H9 (cell line): ENCODE data around the gene ZRANB3. TPM values are rescaled to one million over a fixed set of nuclear protein-coding genes. Genes with fewer than 3 reads are reported as not detected.

ENCODE experiments used
- DNase-seq: peaks from one replicate; pipeline ENCODE4 v3.0.0-alpha.2; 2017
- H2AFZ ChIP-seq: one replicate; pipeline ENCODE4 v1.6.1; 2013; ENCODE audit warnings: mild to moderate bottlenecking, low read length, control low read depth, moderate library complexity
- H2AK5ac ChIP-seq: 2 replicates; pipeline ENCODE4 v1.6.1; 2013; ENCODE audit warnings: low read length, control low read depth, mixed read lengths; ENCODE audit not compliant: insufficient read length
- H2BK120ac ChIP-seq: one replicate; pipeline ENCODE4 v1.6.1; 2013; ENCODE audit warnings: low read depth, mild to moderate bottlenecking, low read length, control low read depth, inconsistent platforms; ENCODE audit not compliant: poor library complexity, severe bottlenecking
- H2BK12ac ChIP-seq: 2 replicates; pipeline ENCODE4 v1.6.1; 2013; ENCODE audit warnings: low read length, control low read depth, mixed read lengths, low read depth; ENCODE audit not compliant: insufficient read length
- H2BK15ac ChIP-seq: 2 replicates; pipeline ENCODE4 v1.6.1; 2013; ENCODE audit warnings: low read depth, low read length, control low read depth
- H2BK20ac ChIP-seq: one replicate; pipeline ENCODE4 v1.6.1; 2013; ENCODE audit warnings: low read depth, mild to moderate bottlenecking, low read length, control low read depth, inconsistent platforms; ENCODE audit not compliant: poor library complexity, severe bottlenecking
- H2BK5ac ChIP-seq: 2 replicates; pipeline ENCODE4 v1.6.1; 2013; ENCODE audit warnings: low read length, control low read depth, mixed read lengths; ENCODE audit not compliant: insufficient read length
- H3K14ac ChIP-seq: 2 replicates; pipeline ENCODE4 v1.6.1; 2013; ENCODE audit warnings: low read length, control low read depth; ENCODE audit not compliant: insufficient read depth
- H3K18ac ChIP-seq: 2 replicates; pipeline ENCODE4 v1.6.1; 2013; ENCODE audit warnings: low read depth, mild to moderate bottlenecking, mixed read lengths, low read length, control low read depth; ENCODE audit not compliant: insufficient read length
- H3K23ac ChIP-seq: 2 replicates; pipeline ENCODE4 v1.6.1; 2013; ENCODE audit warnings: low read length, control low read depth, mixed read lengths, low read depth; ENCODE audit not compliant: insufficient read length
- H3K23me2 ChIP-seq: 2 replicates; pipeline ENCODE4 v1.6.1; 2013; ENCODE audit warnings: low read depth, mild to moderate bottlenecking, mixed read lengths, low read length, control low read depth; ENCODE audit not compliant: insufficient read length, poor library complexity, severe bottlenecking
- H3K27ac ChIP-seq: 2 replicates; pipeline ENCODE4 v1.5.1; 2013; ENCODE audit warnings: low read length, control low read depth, mixed read lengths, low read depth; ENCODE audit not compliant: insufficient read length
- H3K27me3 ChIP-seq: 2 replicates; pipeline ENCODE4 v1.6.1; 2013; ENCODE audit warnings: low read length, control low read depth, inconsistent platforms; ENCODE audit not compliant: insufficient read depth
- H3K4ac ChIP-seq: 2 replicates; pipeline ENCODE4 v1.6.1; 2013; ENCODE audit warnings: low read depth, mild to moderate bottlenecking, control low read depth, inconsistent platforms, low read length, moderate library complexity
- H3K4me1 ChIP-seq: 2 replicates; pipeline ENCODE4 v1.6.1; 2013; ENCODE audit warnings: low read length, control low read depth, inconsistent platforms; ENCODE audit not compliant: insufficient read depth
- H3K4me2 ChIP-seq: 2 replicates; pipeline ENCODE4 v1.6.1; 2013; ENCODE audit warnings: low read length, control low read depth, mixed read lengths; ENCODE audit not compliant: insufficient read length, insufficient read depth
- H3K56ac ChIP-seq: 2 replicates; pipeline ENCODE4 v1.6.1; 2013; ENCODE audit warnings: low read depth, mild to moderate bottlenecking, mixed read lengths, low read length, control low read depth; ENCODE audit not compliant: insufficient read length
- H3K79me1 ChIP-seq: 2 replicates; pipeline ENCODE4 v1.6.1; 2013; ENCODE audit warnings: low read depth, mild to moderate bottlenecking, moderate library complexity, low read length, control low read depth, inconsistent platforms; ENCODE audit not compliant: insufficient read depth, poor library complexity, severe bottlenecking
- H3K79me2 ChIP-seq: 2 replicates; pipeline ENCODE4 v1.6.1; 2013; ENCODE audit warnings: low read length, control low read depth, inconsistent platforms; ENCODE audit not compliant: insufficient read depth
- H3K9ac ChIP-seq: 2 replicates; pipeline ENCODE4 v1.6.1; 2013; ENCODE audit warnings: low read length, control low read depth, mixed read lengths; ENCODE audit not compliant: insufficient read length; ENCODE audit errors: extremely low read depth
- H3K9me3 ChIP-seq: one replicate; pipeline ENCODE4 v1.6.1; 2013; ENCODE audit warnings: low read depth, low read length, inconsistent platforms; ENCODE audit not compliant: control insufficient read depth
- H3T11ph ChIP-seq: one replicate; pipeline ENCODE4 v1.6.1; 2013; ENCODE audit warnings: mild to moderate bottlenecking, low read length, control low read depth, inconsistent platforms
- H4K20me1 ChIP-seq: one replicate; pipeline ENCODE4 v1.6.1; 2013; ENCODE audit not compliant: control insufficient read depth, insufficient read length, insufficient read depth
- H4K5ac ChIP-seq: 2 replicates; pipeline ENCODE4 v1.6.1; 2013; ENCODE audit warnings: low read depth, mild to moderate bottlenecking, mixed read lengths, low read length, control low read depth; ENCODE audit not compliant: insufficient read length
- H4K8ac ChIP-seq: replicated peaks from 2 replicates; pipeline ENCODE4 v1.6.1; 2013; ENCODE audit warnings: low read length, control low read depth, mixed read lengths, low read depth; ENCODE audit not compliant: insufficient read length
- H4K91ac ChIP-seq: 2 replicates; pipeline ENCODE4 v1.6.1; 2013; ENCODE audit warnings: low read depth, mild to moderate bottlenecking, moderate library complexity, mixed read lengths, low read length, control low read depth; ENCODE audit not compliant: insufficient read length
- H3K27ac Mint-ChIP-seq, 3 experiments: 2 replicates in 2 of 3; 3 replicates in 1 of 3; pipeline ENCODE4 v1.8.0; 2020 to 2021; ENCODE audit warnings: mixed read lengths in 3 of 3, mild to moderate bottlenecking in 1 of 3, moderate library complexity in 1 of 3
- H3K27me3 Mint-ChIP-seq: 2 replicates; pipeline ENCODE4 v1.8.0; 2021; ENCODE audit warnings: low read depth, mild to moderate bottlenecking, moderate library complexity, mixed read lengths
- H3K36me3 Mint-ChIP-seq, 3 experiments: 2 replicates in 2 of 3; 3 replicates in 1 of 3; pipeline ENCODE4 v1.8.0; 2020 to 2021; ENCODE audit warnings: low read depth in 3 of 3, mixed read lengths in 3 of 3; ENCODE audit not compliant: insufficient read depth in 1 of 3
- H3K4me1 Mint-ChIP-seq, 2 experiments: 2 replicates each; pipeline ENCODE4 v1.8.0; 2020; ENCODE audit warnings: mixed read lengths in 2 of 2
- H3K4me3 Mint-ChIP-seq, 2 experiments: 2 replicates in 1 of 2; 3 replicates in 1 of 2; pipeline ENCODE4 v1.8.0; 2020 to 2021; ENCODE audit warnings: mild to moderate bottlenecking in 2 of 2, mixed read lengths in 2 of 2, moderate library complexity in 1 of 2
- H3K9me3 Mint-ChIP-seq, 2 experiments: 2 replicates in 1 of 2; 3 replicates in 1 of 2; pipeline ENCODE4 v1.8.0; 2020; ENCODE audit warnings: mild to moderate bottlenecking in 2 of 2, mixed read lengths in 2 of 2, moderate library complexity in 1 of 2
- WGBS: extraction: QIAGEN DNeasy Blood & Tissue Kit; methylation state at CpG from one replicate; pipeline ENCODE4 v1.1.7; 2013; ENCODE audit warnings: missing lambda C conversion rate, low lambda C conversion rate, mixed read lengths; ENCODE audit not compliant: insufficient read length; ENCODE audit errors: extremely low coverage; 5-methylcytosine and 5-hydroxymethylcytosine counted together
- total RNA-seq: library from RNA; stranded (reverse); gene quantifications from 2 replicates; pipeline ENCODE4 v1.2.1, GENCODE V29; 2021
- TF ChIP-seq, protein P1 (sequence below): fragments of 200-600 bp; sonication (generic); conservative IDR thresholded peaks from 3 replicates; pipeline ENCODE4 v1.8.0; 2021; ENCODE audit warnings: antibody characterized with exemption, mild to moderate bottlenecking

ZRANB3 gene
- total RNA-seq, 1 experiment from 2014 or later, result 16.7 TPM

DNA sequence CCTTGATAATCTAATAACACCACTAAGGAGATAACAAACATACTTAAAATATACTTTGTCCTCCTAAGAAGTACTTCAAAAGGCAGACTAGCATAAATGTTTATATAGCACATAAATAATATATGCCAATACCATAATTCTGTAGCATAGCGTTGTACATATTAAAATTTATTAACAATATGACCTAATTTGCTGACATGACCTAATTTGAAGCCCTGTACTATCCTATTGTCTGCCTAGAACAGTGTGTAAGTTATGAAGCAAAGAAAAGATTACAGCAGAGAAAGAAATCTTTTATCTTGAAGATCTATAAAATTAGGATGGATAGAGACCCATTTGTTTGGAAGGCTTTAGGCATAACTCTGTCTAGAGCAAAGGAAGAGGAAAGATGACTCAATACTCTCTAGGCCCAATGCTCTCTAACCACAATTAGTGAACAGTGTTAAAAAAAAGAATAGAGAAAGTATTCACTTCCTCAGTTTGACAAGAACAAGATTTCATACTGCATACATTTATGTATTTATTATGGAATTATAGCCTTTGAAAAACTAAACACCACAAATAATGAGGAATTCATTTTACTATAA lies 231.3 kb downstream of the ZRANB3 start:
- Histone ChIP-seq H3K4me2 (no peak overlapping the region), H4K91ac (no peak overlapping the region), H4K8ac (no peak overlapping the region), H2BK12ac (no peak overlapping the region), H2BK20ac (no peak overlapping the region), H3K56ac (no peak overlapping the region), H2BK15ac (no peak overlapping the region), H3K4me1 (no peaks in the 10 kb centered on the region), H3K4ac (no peak overlapping the region), H2BK5ac (no peak overlapping the region), H3K23me2 (no peaks in the 10 kb centered on the region), H3K9me3 (peaks cover 16% of the 10 kb centered on the region), H2BK120ac (no peak overlapping the region), H2AK5ac (no peak overlapping the region), H4K20me1 (no peaks in the 10 kb centered on the region), H3K79me2 (no peaks in the 10 kb centered on the region), H4K5ac (no peak overlapping the region), H3K14ac (no peak overlapping the region), H3K27ac (no peak overlapping the region), H2AFZ (no peak overlapping the region), H3K79me1 (no peaks in the 10 kb centered on the region), H3K27me3 (no peaks in the 10 kb centered on the region), H3K23ac (no peak overlapping the region), H3K18ac (no peak overlapping the region), H3K9ac (no peak overlapping the region), H3T11ph (no peak overlapping the region)
- H3K27ac Mint-ChIP-seq, result no peak overlapping the region
- H3K4me3 Mint-ChIP-seq, result no peak overlapping the region
- TF ChIP-seq, protein P1, sequence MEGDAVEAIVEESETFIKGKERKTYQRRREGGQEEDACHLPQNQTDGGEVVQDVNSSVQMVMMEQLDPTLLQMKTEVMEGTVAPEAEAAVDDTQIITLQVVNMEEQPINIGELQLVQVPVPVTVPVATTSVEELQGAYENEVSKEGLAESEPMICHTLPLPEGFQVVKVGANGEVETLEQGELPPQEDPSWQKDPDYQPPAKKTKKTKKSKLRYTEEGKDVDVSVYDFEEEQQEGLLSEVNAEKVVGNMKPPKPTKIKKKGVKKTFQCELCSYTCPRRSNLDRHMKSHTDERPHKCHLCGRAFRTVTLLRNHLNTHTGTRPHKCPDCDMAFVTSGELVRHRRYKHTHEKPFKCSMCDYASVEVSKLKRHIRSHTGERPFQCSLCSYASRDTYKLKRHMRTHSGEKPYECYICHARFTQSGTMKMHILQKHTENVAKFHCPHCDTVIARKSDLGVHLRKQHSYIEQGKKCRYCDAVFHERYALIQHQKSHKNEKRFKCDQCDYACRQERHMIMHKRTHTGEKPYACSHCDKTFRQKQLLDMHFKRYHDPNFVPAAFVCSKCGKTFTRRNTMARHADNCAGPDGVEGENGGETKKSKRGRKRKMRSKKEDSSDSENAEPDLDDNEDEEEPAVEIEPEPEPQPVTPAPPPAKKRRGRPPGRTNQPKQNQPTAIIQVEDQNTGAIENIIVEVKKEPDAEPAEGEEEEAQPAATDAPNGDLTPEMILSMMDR, result no peak
- H3K4me1 Mint-ChIP-seq, result no peaks in the 10 kb centered on the region
- H3K9me3 Mint-ChIP-seq, result peaks cover 42 to 46% of the 10 kb centered on the region in 2 experiments
- WGBS, result no CpG with 5 or more reads among the region's 1 CpG
- H3K36me3 Mint-ChIP-seq, result peaks cover 35 to 37% (median 37%) of the 10 kb centered on the region in 3 experiments
- no peak for DNase-seq
- H3K27me3 Mint-ChIP-seq, result peaks cover 2% of the 10 kb centered on the region; the same call in 1 of the 2 replicates
